NCI-H524 (cell line): ENCODE data around the gene APBA1.
A peak's percentile ranks its signal among the peaks of the same experiment; 100 is the strongest.

ENCODE experiments used
- DNase-seq, 2 experiments: peaks; one replicate each; lab custom pipeline; 2025; lab: John Stamatoyannopoulos, UW

APBA1 gene

GRCh38 chr9:69671879-69672595 lies at the start of gene APBA1:
TSS of gene APBA1 (minus strand) at chr9:69672371.
- DNase-seq: peak; percentile 25 to 32

DNA sequence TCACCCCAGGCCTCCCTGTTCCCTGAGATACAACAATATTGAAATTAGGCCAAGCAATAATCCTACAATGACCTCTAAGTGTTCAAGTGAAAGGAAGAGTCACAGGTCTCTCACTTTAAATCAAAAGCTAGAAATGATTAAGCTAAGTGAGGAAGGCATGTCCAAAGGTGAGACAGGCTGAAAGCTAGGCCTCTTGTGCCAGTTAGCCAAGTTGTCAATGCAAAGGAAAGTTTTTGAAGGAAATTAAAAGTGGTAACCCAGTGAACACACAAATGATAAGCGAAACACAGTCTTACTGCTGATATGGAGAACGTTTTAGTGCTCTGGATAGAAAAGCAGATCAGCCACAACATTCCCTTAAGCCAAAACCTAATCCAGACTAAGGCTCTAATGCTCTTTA lies 47.8 kb upstream of the APBA1 start:
- no peak for DNase-seq

DNA sequence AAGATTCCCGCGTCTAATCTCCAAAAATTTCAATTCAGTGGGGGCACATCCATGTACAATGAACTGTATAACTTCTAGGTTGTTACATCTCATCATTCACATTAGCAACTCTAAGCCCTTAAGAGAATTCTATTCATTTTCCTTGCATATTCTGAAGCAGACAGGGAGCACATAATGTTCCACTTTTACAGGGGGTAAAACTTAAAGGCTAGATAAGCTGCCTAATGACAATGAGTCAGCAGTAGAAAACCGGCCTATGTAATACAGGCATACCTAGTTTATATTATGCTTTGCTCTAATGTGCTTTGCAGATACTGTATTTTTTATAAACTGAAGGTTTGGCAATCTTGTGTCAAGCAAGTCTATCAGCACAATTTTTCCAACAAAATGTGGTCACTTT lies 47.2 kb upstream of the APBA1 start:
- no peak for DNase-seq

GRCh38 chr9:69718218-69718617 lies 46.0 kb upstream of the APBA1 start:
- DNase-seq: no peak

DNA sequence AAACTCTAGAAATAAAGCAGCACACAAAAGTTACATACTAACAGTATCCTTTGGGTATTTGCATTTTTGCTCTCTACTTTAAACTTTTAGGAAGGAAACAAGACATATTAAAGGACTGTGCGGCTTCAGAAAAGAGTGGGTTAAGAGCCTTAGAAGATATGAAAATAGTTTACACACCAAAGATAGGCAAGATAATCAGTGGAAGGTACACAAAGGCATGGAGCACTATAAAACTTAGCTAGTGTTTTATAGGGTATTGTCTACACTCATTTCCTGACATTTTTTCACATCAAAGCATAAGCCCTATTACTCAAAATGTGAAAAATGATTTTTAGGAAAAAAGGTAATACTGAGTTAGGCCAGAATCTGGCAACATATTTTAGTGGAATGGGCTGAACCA lies 43.7 kb upstream of the APBA1 start:
- DNase-seq: no peak

GRCh38 chr9:69715096-69715495 lies 42.9 kb upstream of the APBA1 start:
- no peak for DNase-seq

GRCh38 chr9:69697475-69697874 lies 25.3 kb upstream of the APBA1 start:
- no peak for DNase-seq

DNA sequence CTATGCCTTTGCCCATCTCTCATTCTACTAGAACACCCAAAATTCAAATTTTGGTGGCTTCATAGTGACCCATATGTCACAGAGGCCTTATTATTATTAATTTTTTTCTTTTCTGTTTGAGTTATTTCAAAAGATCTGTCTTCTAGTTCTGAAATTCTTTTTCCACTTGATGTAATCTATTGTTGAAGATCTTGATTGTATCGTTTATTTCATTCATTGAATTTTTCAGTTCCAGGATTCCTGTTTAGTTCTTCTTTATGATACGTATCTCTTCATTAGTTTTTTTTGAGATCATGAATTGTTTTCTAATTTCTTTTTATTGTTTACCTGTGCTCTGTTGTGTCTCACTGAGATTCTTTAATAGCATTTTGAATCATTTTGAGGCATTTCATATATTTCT lies 24.6 kb upstream of the APBA1 start:
- DNase-seq: no peak

- no peak for DNase-seq
These were observed 17.9 kb upstream of the APBA1 start for GRCh38 chr9:69689991-69690538.

GRCh38 chr9:69683927-69684326 lies 11.8 kb upstream of the APBA1 start:
- DNase-seq: no peak

DNA sequence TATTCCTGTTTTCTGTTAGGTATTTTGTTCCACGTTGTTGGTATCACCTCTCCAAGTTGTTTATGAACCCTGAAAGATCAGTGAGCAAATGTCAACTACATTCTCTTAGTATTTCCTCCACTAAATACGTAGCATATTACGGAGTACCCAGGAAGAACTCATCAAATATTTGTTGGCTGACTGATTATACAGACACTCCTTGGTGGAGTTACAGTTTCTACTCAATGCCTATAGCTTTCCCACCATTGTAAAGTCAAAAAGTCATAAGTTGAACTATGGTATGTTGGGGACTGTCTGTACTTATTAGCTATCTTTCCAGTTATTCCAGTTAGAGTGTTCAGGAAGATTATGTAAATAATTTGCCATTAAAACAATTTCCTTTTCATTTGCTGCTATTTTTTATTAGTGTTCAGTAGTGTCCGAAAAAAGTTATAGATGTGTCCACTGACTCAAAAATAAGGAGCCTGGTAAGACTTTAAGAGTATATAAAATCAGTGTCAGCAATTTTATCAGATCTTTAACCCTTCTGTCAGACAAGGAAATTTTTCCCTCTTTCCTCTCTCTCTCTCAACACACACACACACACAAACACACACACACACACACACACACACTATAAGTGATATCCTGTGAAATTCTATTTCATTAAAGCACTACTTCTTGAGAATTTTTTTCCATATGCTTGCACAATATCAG lies 6.8 kb upstream of the APBA1 start:
- DNase-seq: no peak

- no peak for DNase-seq
These were observed 5.8 kb upstream of the APBA1 start for GRCh38 chr9:69677931-69678330.

DNA sequence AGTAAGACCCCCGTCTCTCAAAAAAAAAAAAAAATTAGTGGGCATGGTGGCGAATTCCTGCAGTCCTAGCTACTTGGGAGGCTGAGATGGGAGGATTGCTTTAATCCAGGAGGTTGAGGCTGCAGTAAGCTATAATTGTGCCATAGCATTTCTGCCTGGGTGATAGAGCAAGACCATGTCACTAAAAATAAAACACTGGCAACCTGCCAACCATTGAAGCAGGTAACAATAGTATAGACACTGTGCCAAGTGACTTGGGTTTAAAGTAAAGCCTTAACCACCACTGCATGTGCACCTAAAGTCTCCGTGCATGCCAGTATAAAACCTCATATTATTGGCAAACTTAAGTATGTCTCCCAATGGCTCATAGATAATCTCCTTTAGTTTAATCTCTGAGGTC lies 3.4 kb upstream of the APBA1 start:
- no peak for DNase-seq

DNA sequence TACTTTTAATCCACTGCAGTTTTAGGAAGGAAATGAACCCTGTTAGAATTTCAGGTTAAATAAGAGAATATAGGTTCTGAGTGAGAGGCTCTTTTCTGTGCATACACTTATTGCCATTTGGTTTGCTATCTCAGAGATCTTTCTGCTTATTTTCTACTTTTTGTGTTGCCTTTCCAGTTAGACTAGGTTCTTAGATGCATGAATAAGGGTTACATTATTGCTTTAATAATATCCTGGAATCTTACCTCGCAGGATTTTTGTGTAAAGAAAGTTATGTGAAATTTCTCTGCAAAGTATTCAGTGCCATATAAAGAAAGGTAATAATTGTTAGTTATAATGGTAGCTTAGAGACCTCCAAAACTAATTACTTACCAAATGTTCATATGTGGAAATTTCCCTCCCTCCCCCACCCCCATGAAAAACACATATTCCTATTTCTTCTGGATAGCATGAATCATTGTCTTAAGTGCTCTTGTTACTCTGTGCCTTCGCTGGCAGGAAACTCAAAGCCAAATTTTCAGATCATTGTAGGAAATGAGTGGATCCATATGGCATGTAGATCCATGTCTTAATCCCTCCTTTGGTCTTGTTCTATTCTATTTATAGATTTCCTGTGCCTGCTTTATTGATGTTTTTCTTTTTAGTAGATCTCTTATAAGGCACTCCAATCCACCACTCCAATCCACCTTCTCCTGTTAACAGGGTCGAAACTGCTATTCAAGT lies 2.7 kb upstream of the APBA1 start:
- DNase-seq: peak; percentile 37 to 78

- DNase-seq: no peak
These were observed 2.0 kb upstream of the APBA1 start for GRCh38 chr9:69674112-69674685.

GRCh38 chr9:69673311-69673640 lies 1.1 kb upstream of the APBA1 start:
- DNase-seq: no peak

DNA sequence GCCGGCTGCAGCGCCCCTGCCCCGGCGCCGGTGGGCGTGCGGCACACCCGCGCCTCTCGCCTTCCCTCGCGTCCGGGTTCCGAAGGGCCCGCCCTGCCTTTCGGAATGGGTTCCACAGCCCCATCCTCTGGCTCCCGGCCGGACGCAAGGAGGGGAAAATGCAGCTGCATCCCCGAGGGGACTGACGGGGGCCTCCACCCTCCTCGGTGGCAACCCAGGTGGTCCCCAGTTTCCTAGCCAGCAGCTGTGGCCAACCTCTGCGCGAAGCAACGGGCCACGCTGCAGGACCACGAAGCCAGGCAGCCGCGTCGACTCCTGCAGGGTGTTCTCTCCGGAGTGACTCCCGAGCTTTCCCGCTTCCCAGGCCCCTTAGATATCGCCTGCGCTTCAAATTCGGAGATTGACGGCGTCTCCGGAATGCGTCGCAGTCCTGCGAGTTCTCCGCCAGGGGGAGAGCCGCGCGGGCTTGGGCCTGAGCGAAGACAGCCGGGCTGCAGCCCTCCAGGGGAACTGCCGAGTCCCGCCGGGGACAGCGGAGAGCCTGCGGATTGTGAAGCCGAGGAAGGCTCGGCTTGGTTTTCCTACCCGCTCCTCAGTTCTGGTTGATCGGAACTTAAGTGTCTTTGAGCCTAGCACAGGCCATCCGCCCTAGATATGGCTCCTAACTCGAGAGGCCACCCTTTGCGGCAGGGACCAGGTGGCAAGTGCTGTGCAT lies 582 bp upstream of the APBA1 start:
- peak; percentile 60 to 70 for DNase-seq

GRCh38 chr9:69671311-69671878 lies 776 bp downstream of the APBA1 start:
- DNase-seq: no peak

GRCh38 chr9:69667306-69667705 lies 4.9 kb downstream of the APBA1 start:
- DNase-seq: no peak

- DNase-seq: peak in 1 of 2 experiments; percentile 8
These were observed 11.9 kb downstream of the APBA1 start for GRCh38 chr9:69660304-69660703.

DNA sequence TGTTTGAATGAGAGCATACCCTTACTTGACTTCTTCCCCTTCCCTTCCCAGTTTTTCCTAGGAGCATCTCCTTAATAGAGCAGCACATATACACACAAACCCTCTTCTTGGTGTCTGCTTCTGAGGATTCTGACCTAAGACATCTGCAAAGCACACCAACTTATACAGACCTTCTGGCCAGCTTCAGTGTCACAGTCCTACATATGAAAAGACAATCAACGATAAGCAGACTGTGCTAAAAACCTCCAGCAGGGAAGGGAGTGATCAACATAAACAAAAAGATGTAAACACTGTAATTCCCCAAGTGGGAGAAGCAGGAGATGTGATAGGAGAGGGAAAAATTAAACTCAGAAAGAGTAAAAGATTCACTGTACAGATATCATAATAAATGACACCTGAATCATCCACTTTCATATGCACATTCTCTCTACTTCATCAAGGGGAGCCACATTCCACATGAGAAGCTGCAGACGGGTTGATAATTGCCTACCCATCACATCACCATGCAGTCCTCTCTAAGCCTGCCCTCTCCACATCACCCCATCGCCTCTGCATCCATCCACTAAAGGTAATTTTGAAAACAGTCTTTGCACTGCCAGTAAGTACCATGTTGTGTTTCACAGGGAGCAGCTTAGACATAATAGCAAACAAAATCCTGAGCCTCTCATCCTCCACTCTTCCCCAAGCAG lies 13.0 kb downstream of the APBA1 start:
- no peak for DNase-seq
